GM19239 (cell line): Measurements from ENCODE around the gene ORAI3.
A peak's percentile ranks its signal among the peaks of the same experiment; 100 is the strongest.

ENCODE experiments used
- DNase-seq: peaks from one replicate; pipeline ENCODE4 v3.0.0; 2011; ENCODE audit warnings: low spot score; ENCODE audit not compliant: insufficient read length
- FAIRE-seq: peaks from 2 replicates; lab custom pipeline; 2011; peaks lifted over from hg19 to GRCh38; lab: Jason Lieb, UNC

Gene ORAI3

DNA sequence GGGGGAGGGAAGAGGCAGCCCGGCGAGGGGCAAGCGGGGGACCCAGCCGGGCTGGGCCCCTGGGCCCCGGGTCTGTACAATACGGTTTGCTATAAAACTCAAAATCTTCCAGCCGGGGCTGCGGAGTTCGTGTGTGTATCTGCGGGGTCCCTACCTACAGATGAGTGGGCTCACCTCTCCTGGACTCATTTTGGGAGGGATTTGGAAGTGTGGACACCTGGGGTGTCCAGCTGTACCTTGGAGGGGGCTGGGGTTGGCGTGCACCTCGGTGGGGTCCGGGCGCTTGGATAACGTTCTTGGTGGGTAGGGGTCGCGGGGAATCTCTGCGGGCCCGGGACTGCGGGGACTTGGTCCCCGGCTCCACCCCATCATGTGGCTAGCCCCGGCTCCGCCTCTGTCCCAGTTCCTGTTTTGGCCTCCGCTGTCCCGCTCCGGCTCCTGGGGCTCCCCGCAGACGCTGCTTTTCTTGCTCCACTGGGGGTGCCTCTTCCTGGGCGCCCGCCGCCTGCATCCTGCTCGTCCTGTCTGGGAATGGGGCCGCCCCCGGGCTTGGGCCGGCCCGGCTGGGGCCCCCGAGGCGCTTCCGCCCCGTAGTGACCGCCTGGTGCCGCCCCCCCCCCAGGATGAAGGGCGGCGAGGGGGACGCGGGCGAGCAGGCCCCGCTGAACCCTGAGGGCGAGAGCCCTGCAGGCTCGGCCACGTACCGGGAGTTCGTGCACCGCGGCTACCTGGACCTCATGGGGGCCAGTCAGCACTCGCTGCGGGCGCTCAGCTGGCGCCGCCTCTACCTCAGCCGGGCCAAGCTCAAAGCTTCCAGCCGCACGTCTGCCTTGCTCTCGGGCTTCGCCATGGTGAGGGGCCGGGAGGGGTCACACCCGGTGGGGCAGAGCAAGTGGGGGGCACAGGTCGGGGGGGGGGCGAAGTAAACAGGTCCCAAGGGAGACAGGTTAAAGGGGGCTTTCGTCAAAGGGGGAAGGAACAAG is at the start of gene ORAI3:
ORAI3 (plus strand) TSS at position 402 of the 983 bp plus-strand sequence; CDS start at position 624, 222 bp downstream.
- FAIRE-seq (peak; percentile 11), DNase-seq (peak; percentile 78)

DNA sequence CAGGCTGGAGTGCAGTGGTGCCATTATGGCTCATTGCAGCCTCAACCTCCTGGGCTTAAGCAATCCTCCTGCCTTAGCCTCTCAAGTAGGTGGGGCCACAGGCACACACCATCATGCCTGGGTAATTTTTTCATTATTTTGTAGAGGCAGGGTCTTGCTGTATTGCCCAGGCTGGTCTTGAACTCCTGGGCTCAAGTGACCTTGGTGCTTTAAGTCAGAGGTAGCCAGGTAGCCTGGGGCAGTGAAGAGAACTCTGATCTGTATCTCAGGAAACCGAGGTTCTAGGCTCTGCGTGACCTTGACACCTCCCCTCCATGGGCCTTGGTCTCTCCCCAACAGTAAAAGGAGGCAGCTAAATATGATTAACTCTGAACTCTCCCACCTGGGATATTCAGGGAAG is 49.1 kb upstream of the ORAI3 start:
- FAIRE-seq, result no peak
- DNase-seq, result no peak

GRCh38 chr16:30900588-30900987 is 48.3 kb upstream of the ORAI3 start:
- DNase-seq, result no peak
- no peak for FAIRE-seq

- FAIRE-seq (no peak), DNase-seq (no peak)
Measured at GRCh38 chr16:30901201-30902028, 47.5 kb upstream of the ORAI3 start.

DNA sequence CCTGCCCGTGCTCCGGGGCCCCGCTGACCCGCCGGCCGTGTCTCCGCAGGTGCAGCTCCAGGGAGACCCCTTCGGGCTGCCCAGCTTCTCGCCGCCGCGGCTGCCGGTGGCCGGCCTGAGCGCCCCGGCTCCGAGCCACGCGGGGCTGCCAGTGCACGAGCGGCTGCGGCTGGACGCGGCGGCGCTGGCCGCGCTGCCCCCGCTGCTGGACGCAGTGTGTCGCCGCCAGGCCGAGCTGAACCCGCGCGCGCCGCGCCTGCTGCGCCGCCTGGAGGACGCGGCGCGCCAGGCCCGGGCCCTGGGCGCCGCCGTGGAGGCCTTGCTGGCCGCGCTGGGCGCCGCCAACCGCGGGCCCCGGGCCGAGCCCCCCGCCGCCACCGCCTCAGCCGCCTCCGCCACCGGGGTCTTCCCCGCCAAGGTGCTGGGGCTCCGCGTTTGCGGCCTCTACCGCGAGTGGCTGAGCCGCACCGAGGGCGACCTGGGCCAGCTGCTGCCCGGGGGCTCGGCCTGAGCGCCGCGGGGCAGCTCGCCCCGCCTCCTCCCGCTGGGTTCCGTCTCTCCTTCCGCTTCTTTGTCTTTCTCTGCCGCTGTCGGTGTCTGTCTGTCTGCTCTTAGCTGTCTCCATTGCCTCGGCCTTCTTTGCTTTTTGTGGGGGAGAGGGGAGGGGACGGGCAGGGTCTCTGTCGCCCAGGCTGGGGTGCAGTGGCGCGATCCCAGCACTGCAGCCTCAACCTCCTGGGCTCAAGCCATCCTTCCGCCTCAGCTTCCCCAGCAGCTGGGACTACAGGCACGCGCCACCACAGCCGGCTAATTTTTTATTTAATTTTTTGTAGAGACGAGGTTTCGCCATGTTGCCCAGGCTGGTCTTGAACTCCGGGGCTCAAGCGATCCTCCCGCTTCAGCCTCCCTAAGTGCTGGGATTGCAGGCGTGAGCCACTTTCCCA is 46.6 kb upstream of the ORAI3 start:
- DNase-seq (peak; percentile 88), FAIRE-seq (no peak)

DNA sequence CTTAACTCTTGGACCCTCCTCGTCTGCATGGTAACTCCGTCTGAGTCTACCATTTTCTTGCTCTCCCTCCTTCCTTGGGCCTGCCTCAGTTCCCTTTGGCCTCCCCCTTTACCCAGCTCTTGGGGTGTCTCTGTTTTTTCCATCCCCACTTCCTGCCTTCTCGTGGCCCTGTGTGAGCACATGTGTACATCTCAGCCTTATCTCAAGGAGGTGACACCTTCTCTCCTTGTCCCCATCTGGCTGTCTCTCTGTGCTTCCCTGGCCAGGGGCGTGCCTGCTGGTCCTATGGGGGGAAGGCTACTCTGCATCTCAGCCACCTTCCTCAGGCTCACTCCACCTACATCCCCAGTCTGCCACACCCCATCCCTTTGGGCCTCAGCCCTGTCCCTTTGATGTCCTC is 45.9 kb upstream of the ORAI3 start:
- no peak for DNase-seq
- no peak for FAIRE-seq

DNA sequence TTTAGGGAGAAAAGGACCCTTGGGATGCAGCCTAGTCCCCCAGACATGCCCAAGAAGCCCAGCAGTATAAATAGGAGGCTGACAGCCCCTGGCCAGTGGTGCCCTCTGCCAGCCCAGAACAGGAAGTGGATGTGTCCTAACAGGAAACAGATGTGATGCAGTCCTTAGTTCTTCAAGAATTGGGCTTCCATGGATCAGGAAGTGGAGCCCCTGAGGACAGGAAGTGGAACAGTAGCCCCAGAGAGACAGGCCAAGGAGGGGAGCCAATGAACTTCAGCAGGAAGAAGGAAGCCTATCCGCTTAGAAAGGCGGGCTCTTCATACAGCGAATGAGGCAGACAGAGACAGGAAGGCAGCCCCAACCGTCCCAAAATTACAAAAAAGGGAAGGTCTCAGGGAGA is 45.3 kb upstream of the ORAI3 start:
- no peak for FAIRE-seq
- DNase-seq, result no peak

- FAIRE-seq (no peak), DNase-seq (no peak)
Measured at GRCh38 chr16:30904114-30904780, 44.6 kb upstream of the ORAI3 start.

DNA sequence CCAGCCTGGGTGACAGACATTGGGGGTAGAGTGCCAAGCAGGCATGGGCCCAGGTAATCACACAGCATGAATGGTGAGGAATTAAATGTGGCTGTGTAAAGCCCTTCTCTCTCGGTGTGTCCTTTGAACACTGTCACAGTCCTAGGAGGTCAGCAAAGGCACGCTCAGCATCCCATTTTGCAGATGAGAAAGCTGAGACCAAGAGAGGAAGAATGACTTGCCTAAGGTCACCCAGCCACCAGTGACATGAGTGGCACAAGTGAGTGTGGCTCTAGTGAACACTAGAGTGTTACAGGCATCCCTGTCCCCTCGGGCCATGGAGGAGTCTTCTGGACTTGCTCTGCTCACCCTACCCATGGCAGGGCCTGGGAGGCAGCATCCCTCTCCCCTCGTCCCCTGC is 41.8 kb upstream of the ORAI3 start:
- DNase-seq (no peak), FAIRE-seq (no peak)

- DNase-seq, result no peak
- FAIRE-seq, result no peak
Measured at GRCh38 chr16:30910427-30911029, 38.3 kb upstream of the ORAI3 start.

- DNase-seq, result no peak
Measured at GRCh38 chr16:30912794-30913412, 36.0 kb upstream of the ORAI3 start.

DNA sequence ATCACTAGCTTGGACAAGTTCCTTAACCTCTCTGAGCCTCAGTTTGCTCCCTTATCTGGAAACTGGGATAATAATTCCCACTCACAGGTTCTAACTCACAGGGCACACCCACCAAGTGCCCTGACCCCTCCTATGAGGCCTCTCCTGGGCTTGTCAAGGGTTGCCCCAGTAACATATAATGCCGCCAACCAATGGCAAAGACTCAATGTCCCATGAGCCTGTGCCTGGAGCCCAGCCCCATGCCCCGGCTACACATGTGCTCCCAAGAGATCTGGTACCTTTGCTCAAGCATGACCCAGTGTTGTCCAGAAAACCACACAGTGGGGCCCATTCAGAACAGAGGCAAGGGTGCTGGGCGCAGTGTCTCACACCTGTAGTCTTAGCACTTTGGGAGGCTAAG is 34.0 kb upstream of the ORAI3 start:
- no peak for FAIRE-seq

More at GRCh38 chr16:30912794-30913412, 36.0 kb upstream of the ORAI3 start:
- FAIRE-seq, result no peak

GRCh38 chr16:30918614-30919013 is 30.3 kb upstream of the ORAI3 start:
- DNase-seq, result no peak
- no peak for FAIRE-seq

More for the DNA sequence above, 34.0 kb upstream of the ORAI3 start:
- no peak for DNase-seq

GRCh38 chr16:30920891-30921290 is 28.0 kb upstream of the ORAI3 start:
- FAIRE-seq (no peak), DNase-seq (no peak)

GRCh38 chr16:30921459-30921747 is 27.5 kb upstream of the ORAI3 start:
- FAIRE-seq (no peak), DNase-seq (no peak)

- no peak for FAIRE-seq
- no peak for DNase-seq
Measured at GRCh38 chr16:30921748-30922419, 27.0 kb upstream of the ORAI3 start.

GRCh38 chr16:30922420-30922959 is 26.4 kb upstream of the ORAI3 start:
- FAIRE-seq (peak; percentile 99), DNase-seq (peak; percentile 84)
